GM21423 (cell line): ENCODE results near the gene HDAC4.
"Not testable (repeated sequence)": the region's sequence is repeated elsewhere in the genome, so short reads cannot be mapped to it uniquely, and the experiment has no call there.

ENCODE experiments used
- ATAC-seq: cut with Tn5 transposase; IDR thresholded peaks from one replicate; pipeline ENCODE4 v1.9.1; 2021; ENCODE audit warnings: mild to moderate bottlenecking, moderate library complexity; ENCODE audit not compliant: unreplicated experiment

Gene HDAC4

DNA sequence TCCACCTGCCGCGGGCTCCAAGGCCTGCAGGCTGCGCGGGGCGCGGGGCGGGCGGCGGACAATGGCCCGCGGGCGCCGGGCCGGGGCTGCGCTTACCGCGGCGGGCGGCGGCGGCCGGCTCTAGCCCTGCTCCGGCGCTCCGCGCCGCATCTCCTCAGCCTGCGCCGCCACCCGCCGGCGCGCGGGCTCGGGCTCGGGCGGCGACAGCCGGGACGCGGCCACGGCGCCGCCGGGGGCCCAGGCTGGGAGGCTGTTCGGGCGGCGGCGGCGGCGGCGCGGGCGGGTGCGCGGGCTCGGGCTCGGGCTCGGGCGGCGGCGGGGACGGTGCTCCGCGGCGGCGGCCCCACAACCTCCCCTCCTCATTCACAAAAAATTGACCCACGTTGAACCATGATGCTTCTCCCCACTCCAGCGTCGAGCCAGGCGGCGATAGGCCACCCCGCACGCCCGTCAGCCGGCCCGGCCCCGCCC lies at the start of gene HDAC4:
Gene HDAC4, minus strand, starts transcription at position 425 of the 471 bp plus-strand sequence. CDS start 48,321 bp downstream, outside the sequence.
- ATAC-seq: no peak

DNA sequence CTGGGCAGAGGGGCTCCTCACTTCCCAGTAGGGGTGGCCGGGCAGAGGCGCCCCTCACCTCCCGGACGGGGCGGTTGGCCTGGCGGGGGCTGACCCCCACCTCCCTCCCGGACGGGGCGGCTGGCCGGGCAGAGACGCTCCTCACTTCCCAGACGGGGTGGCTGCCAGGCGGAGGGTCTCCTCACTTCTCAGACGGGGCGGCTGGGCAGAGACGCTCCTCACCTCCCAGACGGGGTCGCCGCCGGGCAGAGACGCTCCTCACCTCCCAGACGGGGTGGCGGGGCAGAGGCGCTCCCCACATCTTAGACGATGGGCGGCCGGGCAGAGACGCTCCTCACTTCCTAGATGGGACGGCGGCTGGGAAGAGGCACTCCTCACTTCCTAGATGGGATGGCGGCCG lies 48.6 kb upstream of the HDAC4 start:
- not testable (repeated sequence) for ATAC-seq

DNA sequence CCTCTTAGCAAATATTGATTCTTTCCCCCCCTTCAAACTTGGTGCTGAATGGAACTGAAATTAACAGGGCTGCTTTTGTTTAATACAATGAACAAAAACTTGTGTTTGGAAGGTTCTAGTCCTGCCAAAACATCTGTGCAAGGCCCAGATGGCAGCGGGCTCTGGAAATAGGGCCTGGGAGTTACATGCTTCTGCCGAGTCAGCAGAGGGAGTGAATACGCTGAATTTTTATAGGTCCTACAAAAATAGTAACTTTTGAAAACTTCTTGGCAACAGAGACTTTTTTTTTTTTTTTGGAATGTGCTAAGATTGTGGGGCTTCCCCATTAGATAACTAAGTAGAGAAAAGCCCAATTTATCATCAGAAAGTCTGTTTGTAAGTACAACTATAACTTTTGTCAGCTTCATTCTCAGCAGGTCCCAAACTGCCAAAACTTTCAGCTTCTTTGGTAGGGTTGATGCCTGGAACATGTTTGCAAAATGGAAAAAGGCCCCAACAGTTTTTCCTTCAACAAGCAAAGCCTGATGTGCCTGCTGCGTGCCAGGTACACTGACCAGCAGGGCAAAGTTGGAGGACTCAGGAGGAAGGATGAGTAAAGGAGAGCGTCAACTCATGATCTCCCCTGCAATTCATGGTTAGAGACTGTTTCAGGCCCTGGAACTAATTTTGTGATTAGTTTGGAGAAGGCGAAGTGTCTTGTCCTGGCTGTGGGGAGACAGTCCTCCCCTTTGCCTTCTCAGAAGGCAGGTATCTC lies 45.1 kb upstream of the HDAC4 start:
- no peak for ATAC-seq

DNA sequence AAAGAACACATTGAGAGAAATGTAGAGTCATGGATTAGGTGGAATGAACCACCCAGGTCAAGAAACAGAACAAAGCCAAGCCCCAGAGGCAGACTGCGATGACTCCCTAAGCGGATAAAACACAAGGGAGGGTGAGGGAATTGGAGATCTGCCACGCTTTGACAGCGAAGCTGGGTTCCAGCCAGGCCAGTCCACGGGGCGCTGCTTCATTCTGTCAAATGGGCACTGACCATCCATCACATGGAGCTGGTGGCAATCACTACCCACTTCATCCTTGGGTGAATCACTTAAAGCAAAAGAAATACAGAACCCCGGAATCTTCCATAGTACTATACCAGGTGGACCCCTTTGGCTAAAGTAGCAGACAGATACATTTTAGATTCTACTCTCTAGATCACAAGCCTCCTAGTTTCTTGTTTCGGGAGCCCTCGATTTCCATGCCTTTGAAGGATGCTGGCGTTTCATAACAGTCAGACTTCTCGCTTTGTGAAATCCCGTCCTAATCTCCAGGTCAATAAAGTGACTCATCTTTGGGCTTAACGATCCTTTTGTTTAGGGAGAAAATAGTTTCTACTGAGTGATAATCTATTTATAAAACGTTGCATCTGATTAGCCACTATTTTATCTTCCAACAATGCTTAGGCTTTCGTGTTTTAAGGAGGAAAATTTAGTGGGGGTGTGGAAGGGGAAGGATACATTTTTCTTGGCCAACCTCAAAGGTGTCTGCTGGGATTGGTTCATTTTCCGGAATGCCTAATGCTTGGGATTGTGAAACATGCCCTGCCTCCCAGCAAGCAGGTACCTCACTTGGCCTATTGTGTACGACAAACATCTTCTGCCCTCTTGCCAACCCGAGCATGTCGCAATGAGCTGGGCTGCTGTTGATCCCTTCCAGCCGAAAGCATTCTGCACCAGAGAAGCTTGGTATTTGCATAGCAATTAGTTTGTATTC lies 44.1 kb upstream of the HDAC4 start:
- ATAC-seq: no peak

DNA sequence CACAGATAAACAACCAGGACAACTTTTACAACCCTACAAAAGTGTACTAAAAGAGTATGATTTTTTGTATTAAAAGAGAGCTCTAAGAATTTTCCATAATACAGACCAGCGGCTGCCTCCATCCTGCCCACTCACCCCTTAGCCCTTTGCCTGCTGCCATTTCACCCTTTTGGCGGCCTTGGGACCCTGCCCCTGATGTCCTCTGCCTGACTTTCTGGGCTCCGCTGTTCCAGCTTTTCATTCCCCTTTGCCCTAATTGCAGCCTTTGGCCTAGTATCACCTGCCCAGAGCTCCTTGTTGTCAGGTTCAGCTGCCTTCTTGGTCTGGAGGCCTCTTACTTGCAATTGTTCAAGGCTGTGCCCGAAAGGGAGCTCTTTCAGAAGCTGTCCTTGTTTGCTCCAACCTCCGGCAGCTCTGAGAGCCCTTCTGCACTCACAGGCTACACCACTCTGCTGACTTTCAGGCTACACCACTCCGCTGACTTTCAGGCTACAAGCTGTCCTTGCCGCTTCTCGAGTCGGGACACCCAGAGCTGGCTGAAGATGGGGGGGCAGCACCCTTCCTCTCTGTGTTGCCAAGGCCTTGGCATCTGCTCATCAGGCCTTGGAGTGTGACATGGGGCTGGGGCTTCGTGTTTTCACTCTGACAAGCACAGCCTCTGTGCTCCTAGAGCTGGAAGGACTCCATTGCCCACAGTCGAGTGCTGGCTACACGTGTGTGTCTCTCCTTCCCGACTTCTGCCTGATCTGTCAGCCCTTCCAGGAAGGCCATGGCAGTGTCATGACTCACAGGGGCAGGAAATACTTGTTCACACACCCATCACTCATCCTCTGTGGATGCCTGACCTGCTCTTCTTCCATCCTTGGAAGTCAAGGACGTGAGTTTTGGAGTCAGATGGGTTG lies 43.1 kb upstream of the HDAC4 start:
- no peak for ATAC-seq

DNA sequence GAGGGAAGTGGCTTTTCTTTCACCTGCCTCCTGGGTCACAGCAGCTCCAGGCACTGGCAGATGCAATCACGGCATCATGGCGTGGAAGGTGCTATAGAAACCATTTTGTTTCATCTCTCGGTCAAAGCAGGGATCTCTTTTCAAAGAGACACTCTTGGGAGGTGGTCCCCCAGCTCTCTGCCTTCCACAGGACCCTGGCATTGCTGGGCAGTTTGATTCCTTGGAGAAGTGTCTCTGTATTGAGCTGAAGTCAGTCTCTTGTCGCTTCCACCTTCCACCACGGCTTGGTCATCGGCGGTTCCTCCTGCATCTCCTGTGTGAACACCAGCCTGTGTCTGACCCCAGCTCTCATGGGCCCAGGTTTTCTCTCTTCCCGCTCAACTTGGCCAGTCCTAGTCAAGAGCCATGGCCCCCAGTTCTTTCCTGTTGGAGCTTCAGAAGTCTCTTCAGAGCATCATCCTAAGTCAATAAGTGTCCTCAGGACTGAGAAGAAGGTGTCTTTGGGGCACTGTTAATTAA lies 42.3 kb upstream of the HDAC4 start:
- no peak for ATAC-seq

DNA sequence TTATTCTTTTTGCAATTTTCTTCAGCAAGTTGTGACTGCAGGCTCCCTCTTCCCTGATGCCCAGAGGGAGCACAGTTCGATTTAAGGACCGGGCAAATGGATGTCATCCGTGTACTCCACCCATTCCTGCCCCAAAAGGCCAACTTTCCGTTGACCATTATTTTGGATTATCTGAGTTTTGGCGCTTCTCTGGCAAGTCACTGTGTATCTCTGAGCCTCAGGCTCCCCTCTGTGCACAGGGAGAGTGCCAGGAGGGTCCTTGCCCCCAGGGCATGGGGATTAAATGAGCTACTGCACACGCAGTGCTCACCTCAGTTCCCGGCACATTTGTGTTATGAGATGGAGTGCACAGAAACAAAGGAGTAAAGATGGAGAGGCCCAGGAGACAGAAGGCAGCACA lies 41.4 kb upstream of the HDAC4 start:
- ATAC-seq: no peak

DNA sequence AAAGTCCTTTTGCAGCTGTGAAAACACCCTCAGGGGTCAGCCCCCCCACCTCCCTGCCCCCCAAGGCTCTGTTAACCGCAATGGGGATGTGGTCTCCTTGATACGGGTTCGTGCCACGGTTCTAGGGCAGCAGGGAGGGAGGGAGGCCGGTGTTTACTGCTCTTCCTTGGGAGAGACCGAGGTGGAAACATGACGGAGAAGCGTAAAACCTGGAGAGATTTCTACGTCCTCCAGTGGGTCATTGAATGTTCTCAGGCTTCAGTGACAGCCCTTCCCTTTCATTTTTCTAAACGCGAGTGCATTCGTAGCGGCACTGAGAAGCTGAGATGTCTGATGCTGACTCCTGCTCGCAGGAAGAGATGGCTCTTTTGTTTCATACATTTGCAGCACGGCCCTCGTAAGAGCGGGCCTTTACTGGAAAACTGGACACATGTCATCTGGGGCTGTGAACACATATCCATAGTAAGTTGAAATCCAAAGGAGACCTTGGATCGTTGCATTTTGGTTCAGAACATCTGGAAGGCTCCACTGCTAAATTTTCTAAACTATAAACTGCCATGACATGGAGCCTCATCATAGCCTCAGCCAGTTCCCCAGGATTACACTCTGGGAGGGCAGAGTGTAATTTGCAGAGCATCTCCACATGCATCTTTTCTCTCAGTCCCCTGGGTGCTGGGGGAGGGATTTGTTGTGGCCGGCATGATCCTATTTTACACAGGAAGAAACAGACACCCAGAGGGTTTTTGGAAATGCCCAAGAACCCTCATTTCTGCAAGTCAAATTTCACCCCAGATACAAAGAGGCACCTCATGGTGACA lies 40.6 kb upstream of the HDAC4 start:
- no peak for ATAC-seq

DNA sequence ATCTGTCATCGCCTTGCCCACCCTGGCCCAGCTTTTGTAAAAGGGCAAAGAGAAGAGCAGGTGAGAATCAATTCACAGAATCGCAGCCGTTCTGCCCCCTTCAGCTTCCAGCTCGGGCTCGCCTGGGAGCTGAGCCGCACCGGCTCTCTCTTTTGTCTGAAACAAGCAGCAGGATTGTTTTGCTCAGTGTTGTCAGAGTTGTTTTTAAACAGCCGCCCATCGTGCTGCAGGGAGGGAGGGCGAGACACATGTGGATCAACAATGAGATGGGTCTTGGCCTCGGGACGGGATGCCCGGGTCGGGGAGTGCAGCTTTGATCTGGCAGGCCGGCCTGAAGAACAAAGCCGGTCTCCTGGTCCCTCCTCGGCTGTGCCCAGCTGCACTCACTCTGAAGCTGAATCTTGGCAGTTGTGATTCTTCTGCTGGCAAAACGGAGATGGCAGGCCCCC lies 39.7 kb upstream of the HDAC4 start:
- ATAC-seq: no peak

DNA sequence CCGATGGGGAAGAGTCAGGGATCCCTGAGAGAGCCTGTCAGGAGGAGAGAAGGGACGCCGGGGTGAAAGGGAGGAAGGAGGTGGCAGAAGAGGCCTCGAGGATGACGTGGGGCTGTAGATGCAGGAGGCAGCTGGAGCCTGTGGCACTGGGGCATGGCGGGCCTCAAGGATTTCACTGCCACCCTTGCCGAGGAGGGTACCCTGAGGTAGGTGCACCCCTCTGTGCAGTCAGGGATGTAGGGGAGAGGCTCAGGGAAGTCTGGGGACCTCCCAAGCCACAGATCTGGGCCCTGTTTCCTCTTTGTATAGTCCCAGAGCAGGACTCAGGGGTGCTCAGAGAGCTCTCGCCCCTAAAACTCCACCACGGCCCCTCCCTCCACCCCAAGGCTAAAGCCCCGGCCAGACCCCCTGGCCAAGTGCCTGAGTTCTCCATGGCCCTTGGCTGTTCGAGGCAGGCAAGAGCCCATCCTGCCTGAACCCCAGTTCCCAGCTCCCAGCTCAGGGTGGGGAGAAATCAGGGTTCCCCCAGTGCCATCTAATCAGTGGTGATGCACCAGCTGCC lies 39.0 kb upstream of the HDAC4 start:
- no peak for ATAC-seq

DNA sequence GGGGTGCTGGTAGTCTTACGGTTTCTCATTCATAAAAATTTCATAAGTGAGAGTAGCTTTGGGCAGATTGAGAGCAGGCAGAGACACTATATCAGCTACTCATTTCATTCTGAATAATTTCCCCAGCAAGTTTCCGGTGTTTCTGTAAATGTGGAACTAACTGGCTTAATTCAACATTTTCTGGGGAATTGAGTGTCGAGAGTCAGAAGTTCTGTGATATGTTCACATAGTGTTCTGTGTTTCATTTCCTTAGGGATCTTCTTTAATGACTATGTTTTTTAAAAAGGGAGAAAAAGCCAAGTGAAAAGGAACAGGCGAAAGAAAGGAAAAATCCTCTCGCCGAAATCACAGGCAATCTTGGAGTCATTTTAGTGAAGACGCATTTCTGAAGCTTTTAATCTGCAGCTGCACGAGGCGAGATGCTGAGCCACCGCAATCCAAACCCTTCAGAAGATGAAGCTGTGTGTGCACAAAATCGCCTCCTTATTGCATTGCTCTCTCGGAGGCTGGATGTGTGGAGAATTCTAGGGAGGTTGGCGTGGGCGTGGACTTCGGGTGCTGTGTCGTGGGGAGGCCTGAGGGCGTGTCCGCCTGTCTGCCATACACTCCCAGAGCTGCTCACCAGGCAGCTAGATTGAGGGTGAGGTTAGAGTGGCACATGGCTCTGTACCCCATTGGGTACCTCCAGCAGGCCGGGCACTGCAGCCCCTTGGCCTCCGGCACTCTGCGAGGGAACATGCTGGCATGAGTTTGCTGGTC lies 38.4 kb upstream of the HDAC4 start:
- ATAC-seq: no peak

DNA sequence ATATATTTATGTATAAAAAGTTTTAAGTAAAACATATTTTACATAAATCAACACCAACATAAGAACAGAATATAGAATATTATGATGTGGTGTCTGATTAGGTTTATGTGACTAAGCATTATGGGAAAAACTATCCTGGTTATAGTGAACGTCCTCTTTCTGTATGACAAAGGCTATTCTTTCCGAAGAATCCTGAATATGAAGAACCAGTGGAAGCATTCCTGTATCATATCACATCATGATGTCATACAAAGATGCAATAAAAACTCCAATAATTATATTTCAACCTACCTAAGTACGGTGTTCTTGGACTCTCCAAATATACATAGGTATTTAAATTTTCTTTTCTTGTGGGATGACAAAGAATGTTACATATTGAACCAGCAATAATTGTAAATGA lies 37.5 kb upstream of the HDAC4 start:
- ATAC-seq: no peak

DNA sequence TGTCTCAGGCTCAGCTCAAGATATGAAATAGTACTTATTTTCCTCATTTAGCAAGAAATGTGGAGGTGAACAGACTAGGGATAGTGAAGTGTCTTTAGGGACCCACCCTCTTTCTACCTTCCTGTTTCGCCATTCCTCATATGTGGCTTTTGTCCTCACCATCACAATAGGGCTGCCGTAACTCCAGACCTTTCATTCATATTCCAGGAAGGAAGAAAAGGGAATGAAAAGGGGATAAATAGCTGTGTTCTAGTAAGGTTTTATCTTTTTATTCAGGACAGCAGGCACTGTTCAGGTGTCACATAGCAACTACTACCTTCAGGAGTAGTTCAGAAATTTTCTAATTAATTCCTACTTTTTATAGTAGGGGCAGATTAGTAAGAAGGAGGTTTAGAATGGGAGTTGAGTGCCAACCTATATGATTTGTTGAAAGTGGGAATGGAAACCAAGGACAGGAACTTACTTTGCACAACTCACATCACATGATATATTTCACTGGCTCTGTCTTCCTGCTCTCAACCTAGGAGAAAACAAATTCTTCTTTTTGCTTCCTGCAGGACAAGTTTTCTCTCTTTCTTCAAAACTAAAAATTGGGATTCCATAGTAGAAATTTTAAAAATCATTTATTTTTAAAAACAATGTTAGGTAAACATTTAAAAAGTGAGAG lies 36.0 kb upstream of the HDAC4 start:
- ATAC-seq: no peak

DNA sequence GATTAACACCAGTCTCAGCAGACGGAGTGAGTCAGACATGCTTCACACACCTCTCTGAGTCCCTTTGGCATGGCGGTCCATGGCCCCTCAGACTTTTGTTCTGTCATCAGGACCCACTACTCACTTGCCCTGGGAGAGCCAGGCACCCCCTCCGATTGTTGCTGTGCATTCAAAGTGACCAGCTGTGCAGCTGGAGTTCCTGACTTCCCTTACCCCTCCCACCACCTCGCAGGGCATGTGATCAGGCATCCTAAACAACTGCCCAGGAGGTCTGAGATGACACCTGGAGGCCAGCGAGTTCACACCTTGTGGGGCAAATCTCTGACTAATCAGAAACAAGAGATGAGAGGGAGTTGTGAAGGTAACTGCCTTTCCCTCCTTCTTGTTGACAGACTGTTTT lies 35.3 kb upstream of the HDAC4 start:
- no peak for ATAC-seq

DNA sequence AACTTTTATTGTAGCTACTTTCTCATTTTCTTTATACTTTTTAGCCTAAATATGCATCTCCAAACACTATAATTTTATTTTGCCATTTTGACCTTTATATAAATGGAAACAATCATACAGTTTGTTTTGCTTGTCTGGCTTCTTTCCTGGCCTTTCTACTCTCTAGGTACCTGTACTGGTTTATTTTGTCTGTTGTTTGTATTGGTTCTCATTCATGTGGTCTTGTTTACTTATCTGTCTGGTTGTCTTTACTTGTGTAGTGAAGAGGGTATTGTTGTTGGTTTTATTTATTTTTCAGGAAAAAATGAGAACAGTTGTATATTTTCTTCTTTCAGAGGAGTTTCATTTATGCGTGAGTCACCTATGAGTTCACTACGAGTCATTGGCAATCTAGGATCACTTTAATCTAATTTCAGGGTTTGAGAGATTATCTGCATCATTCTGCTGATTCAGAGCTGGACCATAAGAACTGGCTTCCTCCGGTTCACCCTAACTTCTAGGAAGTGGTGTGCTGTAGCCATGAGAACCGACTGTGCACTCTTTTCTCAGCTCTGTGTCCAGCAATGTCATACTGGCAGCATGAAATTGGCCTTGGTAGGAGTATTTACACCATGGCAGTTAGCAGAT lies 33.1 kb upstream of the HDAC4 start:
- ATAC-seq: no peak

DNA sequence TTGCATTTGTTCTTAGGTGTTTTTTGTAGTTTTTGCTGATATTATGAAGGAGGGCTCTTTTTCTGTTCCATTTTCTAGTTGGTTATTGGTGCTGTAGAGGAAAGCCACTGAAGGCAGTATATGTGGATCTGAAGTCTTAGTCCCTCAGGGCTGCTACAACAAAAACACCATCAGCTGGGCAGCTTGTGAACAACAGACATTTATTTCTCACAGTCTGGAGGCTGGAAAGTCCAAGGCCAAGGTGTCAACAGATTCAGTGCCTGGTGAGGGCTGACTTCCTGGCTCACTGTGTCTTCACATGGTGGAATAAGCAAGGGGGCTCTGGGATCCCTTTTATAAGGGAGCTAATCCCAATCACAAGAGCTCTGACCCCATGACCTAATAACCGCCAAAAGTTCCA lies 31.4 kb upstream of the HDAC4 start:
- no peak for ATAC-seq

DNA sequence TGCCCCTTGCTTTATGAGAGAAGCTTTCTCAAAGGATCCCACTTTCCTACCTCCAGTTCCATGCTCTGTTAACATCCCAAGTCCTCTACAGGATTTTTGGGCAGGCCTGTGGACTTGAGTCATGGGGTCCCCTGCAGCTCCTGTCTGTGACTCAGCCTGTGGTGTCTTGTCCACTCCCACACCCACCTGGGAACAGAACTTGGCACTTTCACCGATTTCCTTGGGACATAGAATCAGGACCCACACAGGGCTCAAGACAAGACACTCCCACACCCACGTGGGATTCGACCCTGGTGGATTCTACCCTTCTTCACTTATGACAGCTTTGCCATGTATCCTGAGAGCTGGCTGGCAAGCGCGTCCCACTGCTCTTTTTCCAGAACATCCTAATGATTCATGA lies 30.7 kb upstream of the HDAC4 start:
- ATAC-seq: no peak
